ENCODE data around the gene S100A12.
"Not testable (repeated sequence)": the region's sequence is repeated elsewhere in the genome, so short reads cannot be mapped to it uniquely, and the experiment has no call there.

The S100A12 gene

DNA sequence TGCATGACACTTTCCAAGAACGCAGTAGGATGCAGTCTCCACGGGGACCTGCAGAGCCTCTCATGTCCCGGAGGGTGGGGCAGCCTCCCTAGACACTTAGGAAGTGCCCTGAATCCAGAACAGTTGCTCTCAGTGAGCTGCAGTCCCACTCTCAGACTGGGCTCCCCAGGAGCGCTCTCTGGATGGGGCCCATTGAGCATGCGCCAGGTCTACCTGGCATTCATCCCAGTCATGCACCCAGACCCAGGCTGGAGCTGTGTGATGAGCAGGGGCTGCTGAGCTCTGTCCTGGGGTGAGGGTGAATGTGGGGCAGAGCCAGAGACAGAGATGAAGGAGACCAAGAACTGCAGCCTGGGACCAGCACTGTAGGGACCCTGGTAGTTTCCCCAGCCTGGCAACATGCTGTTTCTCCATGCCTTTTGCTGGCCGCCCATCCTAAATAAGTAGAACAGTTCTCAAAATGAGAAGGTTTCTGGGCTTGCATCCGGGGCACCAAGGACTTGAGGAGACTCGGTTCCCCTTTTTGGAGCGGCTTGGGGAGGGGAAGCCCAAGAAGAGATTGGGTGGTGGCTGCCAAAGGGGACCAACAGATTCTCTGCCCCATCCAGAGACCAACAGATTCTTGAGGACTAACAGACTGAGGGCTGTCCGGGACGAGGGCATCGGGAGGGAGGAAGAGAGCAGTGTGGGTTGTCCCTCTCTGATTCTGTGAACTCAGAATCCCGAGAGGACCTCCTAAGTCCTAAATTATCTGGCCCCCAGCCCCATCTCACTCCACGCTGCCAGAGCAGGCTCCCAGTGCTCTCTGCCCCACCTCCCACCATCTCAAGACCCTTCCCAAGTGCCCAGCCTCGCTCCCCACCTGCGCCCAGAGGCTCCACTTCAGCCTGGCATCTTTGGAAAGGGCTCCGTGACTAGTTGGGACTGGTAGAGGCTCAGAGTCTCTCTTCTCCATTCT is 25.8 kb downstream of the S100A12 start:
- H3K4me3 ChIP-seq (ENCODE audit: low read depth, low read length), result no peak overlapping the region
- H3K27ac ChIP-seq, result no peak overlapping the region
- in situ Hi-C loops (cut with HindIII; ENCODE audit: low pct_ligation_motif_present, low sequenced_read_pairs), result loop anchor here (25.0 kb wide), 1 partner anchor 138 kb away; no protein-coding TSS in a partner anchor
- TF ChIP-seq, protein P1, sequence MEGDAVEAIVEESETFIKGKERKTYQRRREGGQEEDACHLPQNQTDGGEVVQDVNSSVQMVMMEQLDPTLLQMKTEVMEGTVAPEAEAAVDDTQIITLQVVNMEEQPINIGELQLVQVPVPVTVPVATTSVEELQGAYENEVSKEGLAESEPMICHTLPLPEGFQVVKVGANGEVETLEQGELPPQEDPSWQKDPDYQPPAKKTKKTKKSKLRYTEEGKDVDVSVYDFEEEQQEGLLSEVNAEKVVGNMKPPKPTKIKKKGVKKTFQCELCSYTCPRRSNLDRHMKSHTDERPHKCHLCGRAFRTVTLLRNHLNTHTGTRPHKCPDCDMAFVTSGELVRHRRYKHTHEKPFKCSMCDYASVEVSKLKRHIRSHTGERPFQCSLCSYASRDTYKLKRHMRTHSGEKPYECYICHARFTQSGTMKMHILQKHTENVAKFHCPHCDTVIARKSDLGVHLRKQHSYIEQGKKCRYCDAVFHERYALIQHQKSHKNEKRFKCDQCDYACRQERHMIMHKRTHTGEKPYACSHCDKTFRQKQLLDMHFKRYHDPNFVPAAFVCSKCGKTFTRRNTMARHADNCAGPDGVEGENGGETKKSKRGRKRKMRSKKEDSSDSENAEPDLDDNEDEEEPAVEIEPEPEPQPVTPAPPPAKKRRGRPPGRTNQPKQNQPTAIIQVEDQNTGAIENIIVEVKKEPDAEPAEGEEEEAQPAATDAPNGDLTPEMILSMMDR (IDR thresholded peaks at IDR 0.05; ENCODE audit: low read depth, low read length, missing control alignments), result no peak
- DNase-seq, result no peak
- H3K36me3 ChIP-seq (replicated peaks), result no peaks in the 10 kb centered on the region
- no peaks in the 10 kb centered on the region for H3K27me3 ChIP-seq (replicated peaks)

DNA sequence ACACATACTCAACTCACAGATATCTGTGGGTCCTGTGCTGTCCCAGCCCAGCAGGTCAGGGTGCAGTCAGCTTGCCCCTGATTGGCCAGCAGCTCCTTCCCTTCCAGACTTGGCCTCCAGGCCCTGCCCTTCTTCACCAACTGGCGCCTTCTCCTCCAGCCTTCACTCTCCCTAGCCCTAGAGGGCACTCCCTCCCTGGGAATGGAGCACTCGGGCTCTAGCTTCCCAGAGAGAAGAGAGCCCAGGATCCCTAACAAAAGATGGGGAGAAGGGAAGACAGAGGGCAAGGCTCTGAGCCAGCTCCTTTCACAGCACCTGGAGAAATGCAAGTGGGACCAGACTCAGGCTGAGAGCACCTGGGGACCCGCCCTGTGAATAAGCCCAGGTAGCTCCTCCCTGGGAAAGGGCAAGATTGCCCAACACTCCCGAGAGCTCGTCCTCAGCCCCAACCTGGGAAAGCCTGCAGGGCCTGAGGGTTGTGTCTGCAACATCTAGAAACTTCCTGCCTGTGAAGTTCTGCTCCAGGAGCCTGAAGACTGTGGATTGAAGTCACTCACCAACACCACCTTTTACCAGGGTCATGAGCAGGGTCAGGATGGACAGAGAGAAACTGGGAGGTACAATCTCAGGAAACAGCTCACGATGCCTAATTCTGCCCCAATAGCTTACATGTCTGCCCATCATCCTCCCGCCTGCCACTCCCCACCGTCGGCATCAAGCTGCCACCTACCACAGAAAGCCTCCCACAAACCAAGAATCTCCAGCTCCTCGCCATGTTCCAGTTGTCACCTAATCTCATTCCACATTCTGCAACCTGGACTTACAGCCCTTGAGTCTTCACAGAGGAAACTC is 26.7 kb downstream of the S100A12 start, which contains the start of gene PGLYRP4:
TSS of gene PGLYRP4 (minus strand) at position 331 of the 852 bp plus-strand sequence. CDS start 909 bp downstream, outside the sequence.
- no peaks in the 10 kb centered on the region for H3K27me3 ChIP-seq (replicated peaks)
- no peaks in the 10 kb centered on the region for H3K36me3 ChIP-seq (replicated peaks)
- H3K27ac ChIP-seq, result no peak within 1 kb of the TSS
- DNase-seq, result no peak
- H3K4me3 ChIP-seq (ENCODE audit: low read depth, low read length), result no peak within 1 kb of the TSS
- TF ChIP-seq, protein P1 (IDR thresholded peaks at IDR 0.05; ENCODE audit: low read depth, low read length, missing control alignments), result no peak
- in situ Hi-C loops (cut with HindIII; ENCODE audit: low pct_ligation_motif_present, low sequenced_read_pairs), result no loop called here

DNA sequence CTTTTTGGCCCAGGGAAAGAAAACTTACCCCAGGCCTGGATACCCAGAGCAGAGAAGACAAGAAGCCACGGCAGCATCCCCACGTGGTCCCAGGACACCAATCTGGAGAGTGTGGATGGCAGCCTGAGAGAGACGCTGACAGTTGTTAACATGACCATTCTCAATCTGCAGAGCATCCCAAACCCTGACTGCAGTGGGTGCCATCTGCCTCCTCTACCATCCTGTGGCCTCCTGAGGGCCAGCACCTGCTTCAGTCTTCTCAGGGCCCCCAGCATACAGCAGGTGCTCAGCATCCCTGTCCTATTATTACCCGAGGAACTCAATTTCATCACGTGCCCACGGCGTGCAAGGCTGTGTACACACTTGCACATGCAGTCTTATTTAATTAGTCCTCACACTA is 27.6 kb downstream of the S100A12 start:
- in situ Hi-C loops (cut with HindIII; ENCODE audit: low pct_ligation_motif_present, low sequenced_read_pairs), result no loop called here
- H3K36me3 ChIP-seq (replicated peaks), result no peaks in the 10 kb centered on the region
- DNase-seq, result no peak
- no peaks in the 10 kb centered on the region for H3K27me3 ChIP-seq (replicated peaks)
- no peak overlapping the region for H3K4me3 ChIP-seq (ENCODE audit: low read depth, low read length)
- TF ChIP-seq, protein P1 (IDR thresholded peaks at IDR 0.05; ENCODE audit: low read depth, low read length, missing control alignments), result no peak
- H3K27ac ChIP-seq, result no peak overlapping the region

DNA sequence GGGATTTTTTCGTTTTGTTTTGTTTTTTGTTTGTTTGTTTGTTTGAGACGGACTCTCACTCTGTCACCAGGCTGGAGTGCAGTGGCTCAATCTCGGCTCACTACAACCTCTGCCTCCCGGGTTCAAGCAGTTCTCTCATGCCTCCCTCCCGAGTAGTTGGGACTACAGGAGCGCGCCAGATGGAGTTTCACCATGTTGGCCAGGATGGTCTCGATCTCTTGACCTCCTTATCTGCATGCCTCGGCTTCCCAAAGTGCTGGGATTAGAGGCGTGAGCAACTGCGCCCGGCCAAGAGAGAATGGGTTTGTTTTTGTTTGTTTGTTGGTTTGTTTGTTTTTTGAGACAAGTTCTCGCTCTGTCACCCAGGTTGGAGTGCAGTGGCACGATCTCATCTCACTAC is 28.4 kb downstream of the S100A12 start:
- in situ Hi-C loops (cut with HindIII; ENCODE audit: low pct_ligation_motif_present, low sequenced_read_pairs); H3K27ac ChIP-seq; H3K27me3 ChIP-seq (replicated peaks); H3K36me3 ChIP-seq (replicated peaks); H3K4me3 ChIP-seq (ENCODE audit: low read depth, low read length); DNase-seq: not testable (repeated sequence)

DNA sequence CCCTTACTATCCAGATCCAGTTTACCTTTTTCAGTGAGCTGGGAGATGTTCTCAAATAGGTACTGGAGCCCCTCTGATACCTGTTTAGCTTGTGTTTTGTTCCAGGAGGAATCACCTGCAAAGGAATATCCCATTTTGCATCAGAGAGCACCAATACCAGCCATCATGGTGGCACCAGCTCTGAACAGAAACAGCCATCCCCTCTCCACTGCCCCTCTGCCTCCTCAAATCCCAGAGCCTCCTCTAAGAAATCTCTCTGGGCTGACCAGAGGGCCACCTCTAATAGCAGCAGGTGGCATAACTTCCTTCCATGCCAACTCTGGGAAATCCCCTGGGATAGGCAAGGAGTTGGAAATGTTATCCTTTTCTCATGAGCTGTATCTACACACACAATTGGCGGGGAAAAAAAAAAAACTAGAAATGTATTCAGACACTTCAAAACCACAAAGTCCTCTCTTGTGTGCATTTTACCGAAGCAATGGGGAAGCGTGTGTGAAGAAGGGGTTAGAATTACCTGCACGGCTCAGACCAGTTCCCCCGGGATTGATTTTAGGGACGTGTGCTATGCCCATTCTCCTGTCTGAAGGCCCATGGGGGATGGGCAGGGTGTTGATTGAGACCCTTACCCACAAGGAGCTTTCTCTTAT is 29.2 kb downstream of the S100A12 start:
- H3K27ac ChIP-seq, result no peak overlapping the region
- TF ChIP-seq, protein P1 (IDR thresholded peaks at IDR 0.05; ENCODE audit: low read depth, low read length, missing control alignments), result no peak
- in situ Hi-C loops (cut with HindIII; ENCODE audit: low pct_ligation_motif_present, low sequenced_read_pairs), result no loop called here
- no peaks in the 10 kb centered on the region for H3K36me3 ChIP-seq (replicated peaks)
- no peaks in the 10 kb centered on the region for H3K27me3 ChIP-seq (replicated peaks)
- no peak overlapping the region for H3K4me3 ChIP-seq (ENCODE audit: low read depth, low read length)
- DNase-seq, result no peak
